Neural cell (in vitro differentiated cells): Measurements from ENCODE around the gene ADH4.

ENCODE experiments used
- EP300 ChIP-seq: fragments of 450-650 bp; conservative IDR thresholded peaks from 2 replicates; pipeline ENCODE4 v1.6.1; 2014; ENCODE audit warnings: antibody characterized with exemption, mild to moderate bottlenecking, moderate library complexity; ENCODE audit not compliant: poor library complexity, severe bottlenecking
- POLR2AphosphoS5 ChIP-seq: IDR thresholded peaks from 2 replicates; pipeline ENCODE4 v1.6.1; 2012
- TAF1 ChIP-seq: IDR thresholded peaks from 2 replicates; pipeline ENCODE4 v1.6.1; 2012; ENCODE audit warnings: low read depth
- TF ChIP-seq, protein P1 (sequence below): fragments of 450-650 bp; IDR thresholded peaks from 2 replicates; pipeline ENCODE4 v1.5.1; 2014; ENCODE audit warnings: antibody characterized with exemption, mild to moderate bottlenecking, moderate library complexity; ENCODE audit not compliant: poor library complexity, severe bottlenecking
- TF ChIP-seq, protein P2 (sequence below): IDR thresholded peaks from 2 replicates; pipeline ENCODE4 v1.6.1; 2012; ENCODE audit warnings: borderline replicate concordance

DNA sequence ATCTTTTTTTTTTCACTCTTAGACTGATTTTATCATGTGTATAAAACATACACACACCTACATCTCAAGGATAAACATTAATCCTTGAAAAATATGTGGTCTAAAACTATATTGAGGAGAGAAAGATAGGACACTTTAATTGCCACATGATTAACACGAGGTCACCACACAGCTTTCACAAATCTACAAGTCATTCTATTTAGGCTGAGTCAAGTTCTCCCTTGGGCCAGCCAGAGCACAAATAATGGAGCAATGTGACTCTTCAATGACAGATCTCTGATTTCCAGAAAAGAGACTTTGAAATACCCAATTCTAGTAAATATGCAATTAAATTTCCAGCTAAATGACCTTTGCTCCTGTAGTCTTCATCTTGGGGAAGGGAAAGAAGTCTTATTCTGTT is 12.9 kb upstream of the ADH4 start:
- TF ChIP-seq, protein P1, sequence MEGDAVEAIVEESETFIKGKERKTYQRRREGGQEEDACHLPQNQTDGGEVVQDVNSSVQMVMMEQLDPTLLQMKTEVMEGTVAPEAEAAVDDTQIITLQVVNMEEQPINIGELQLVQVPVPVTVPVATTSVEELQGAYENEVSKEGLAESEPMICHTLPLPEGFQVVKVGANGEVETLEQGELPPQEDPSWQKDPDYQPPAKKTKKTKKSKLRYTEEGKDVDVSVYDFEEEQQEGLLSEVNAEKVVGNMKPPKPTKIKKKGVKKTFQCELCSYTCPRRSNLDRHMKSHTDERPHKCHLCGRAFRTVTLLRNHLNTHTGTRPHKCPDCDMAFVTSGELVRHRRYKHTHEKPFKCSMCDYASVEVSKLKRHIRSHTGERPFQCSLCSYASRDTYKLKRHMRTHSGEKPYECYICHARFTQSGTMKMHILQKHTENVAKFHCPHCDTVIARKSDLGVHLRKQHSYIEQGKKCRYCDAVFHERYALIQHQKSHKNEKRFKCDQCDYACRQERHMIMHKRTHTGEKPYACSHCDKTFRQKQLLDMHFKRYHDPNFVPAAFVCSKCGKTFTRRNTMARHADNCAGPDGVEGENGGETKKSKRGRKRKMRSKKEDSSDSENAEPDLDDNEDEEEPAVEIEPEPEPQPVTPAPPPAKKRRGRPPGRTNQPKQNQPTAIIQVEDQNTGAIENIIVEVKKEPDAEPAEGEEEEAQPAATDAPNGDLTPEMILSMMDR, result no peak
- TF ChIP-seq POLR2AphosphoS5, result no peak
- no peak for TF ChIP-seq TAF1
- TF ChIP-seq, protein P2, sequence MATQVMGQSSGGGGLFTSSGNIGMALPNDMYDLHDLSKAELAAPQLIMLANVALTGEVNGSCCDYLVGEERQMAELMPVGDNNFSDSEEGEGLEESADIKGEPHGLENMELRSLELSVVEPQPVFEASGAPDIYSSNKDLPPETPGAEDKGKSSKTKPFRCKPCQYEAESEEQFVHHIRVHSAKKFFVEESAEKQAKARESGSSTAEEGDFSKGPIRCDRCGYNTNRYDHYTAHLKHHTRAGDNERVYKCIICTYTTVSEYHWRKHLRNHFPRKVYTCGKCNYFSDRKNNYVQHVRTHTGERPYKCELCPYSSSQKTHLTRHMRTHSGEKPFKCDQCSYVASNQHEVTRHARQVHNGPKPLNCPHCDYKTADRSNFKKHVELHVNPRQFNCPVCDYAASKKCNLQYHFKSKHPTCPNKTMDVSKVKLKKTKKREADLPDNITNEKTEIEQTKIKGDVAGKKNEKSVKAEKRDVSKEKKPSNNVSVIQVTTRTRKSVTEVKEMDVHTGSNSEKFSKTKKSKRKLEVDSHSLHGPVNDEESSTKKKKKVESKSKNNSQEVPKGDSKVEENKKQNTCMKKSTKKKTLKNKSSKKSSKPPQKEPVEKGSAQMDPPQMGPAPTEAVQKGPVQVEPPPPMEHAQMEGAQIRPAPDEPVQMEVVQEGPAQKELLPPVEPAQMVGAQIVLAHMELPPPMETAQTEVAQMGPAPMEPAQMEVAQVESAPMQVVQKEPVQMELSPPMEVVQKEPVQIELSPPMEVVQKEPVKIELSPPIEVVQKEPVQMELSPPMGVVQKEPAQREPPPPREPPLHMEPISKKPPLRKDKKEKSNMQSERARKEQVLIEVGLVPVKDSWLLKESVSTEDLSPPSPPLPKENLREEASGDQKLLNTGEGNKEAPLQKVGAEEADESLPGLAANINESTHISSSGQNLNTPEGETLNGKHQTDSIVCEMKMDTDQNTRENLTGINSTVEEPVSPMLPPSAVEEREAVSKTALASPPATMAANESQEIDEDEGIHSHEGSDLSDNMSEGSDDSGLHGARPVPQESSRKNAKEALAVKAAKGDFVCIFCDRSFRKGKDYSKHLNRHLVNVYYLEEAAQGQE, result no peak
- no peak for TF ChIP-seq EP300
